DND-41 (cell line): ENCODE results near the gene CHEK1.

Experiments
- ATAC-seq: fragments of 200-7000 bp; cut with Tn5 transposase; 3 replicates; pipeline ENCODE4 v1.9.1; 2021; ENCODE audit warnings: low read depth; ENCODE audit not compliant: insufficient read depth
- DNase-seq: peaks from one replicate; pipeline ENCODE4 v3.0.0-alpha.2; 2020
- H2AFZ ChIP-seq: 2 replicates; pipeline ENCODE4 v1.6.0; 2012; ENCODE audit warnings: low read depth, low read length
- H3K27ac ChIP-seq: 2 replicates; pipeline ENCODE4 v1.5.1; 2012; ENCODE audit warnings: low read length, inconsistent platforms
- H3K27me3 ChIP-seq: fragments of 200-600 bp; sonication (generic); 2 replicates; pipeline ENCODE4 v1.6.0; 2012; ENCODE audit warnings: low read length, mild to moderate bottlenecking, inconsistent platforms; ENCODE audit not compliant: insufficient read depth, poor library complexity
- H3K36me3 ChIP-seq: 2 replicates; pipeline ENCODE4 v1.5.1; 2012; ENCODE audit warnings: low read length, inconsistent platforms; ENCODE audit not compliant: insufficient read depth
- H3K4me1 ChIP-seq: 2 replicates; pipeline ENCODE4 v1.5.1; 2012; ENCODE audit warnings: mild to moderate bottlenecking, low read length; ENCODE audit not compliant: insufficient read depth
- H3K4me2 ChIP-seq: 2 replicates; pipeline ENCODE4 v1.6.0; 2012; ENCODE audit warnings: mild to moderate bottlenecking, moderate library complexity, low read length, inconsistent platforms; ENCODE audit not compliant: insufficient read depth
- H3K4me3 ChIP-seq, 2 experiments: fragments of 200-600 bp in 1 of 2; shearing (Covaris generic) in 1 of 2; 2 replicates each; pipeline ENCODE4 v1.5.1; 2012 to 2016; ENCODE audit warnings: inconsistent platforms in 2 of 2, low read length in 2 of 2, mild to moderate bottlenecking in 2 of 2, low read depth in 1 of 2, moderate library complexity in 1 of 2
- H3K79me2 ChIP-seq: 2 replicates; pipeline ENCODE4 v1.6.0; 2012; ENCODE audit warnings: low read length, inconsistent platforms; ENCODE audit not compliant: insufficient read depth
- H3K9ac ChIP-seq: 2 replicates; pipeline ENCODE4 v1.6.0; 2012; ENCODE audit warnings: low read depth, mild to moderate bottlenecking, inconsistent platforms, low read length, moderate library complexity
- H3K9me3 ChIP-seq: 2 replicates; pipeline ENCODE4 v1.5.1; 2012; ENCODE audit warnings: low read length, moderate library complexity, mild to moderate bottlenecking, inconsistent platforms; ENCODE audit not compliant: insufficient read depth, severe bottlenecking
- H4K20me1 ChIP-seq: 2 replicates; pipeline ENCODE4 v1.6.0; 2012; ENCODE audit warnings: low read length; ENCODE audit not compliant: insufficient read depth
- CTCF ChIP-seq: IDR thresholded peaks from 2 replicates; pipeline ENCODE4 v1.5.1; 2012; ENCODE audit warnings: borderline replicate concordance, low read length, moderate library complexity, mild to moderate bottlenecking; ENCODE audit not compliant: poor library complexity, severe bottlenecking; ENCODE audit errors: extremely low read depth
- EZH2 ChIP-seq: IDR thresholded peaks from 3 replicates; pipeline ENCODE4 v1.6.1; 2012; ENCODE audit warnings: borderline replicate concordance, low read depth, mild to moderate bottlenecking, moderate library complexity, low read length, inconsistent platforms; ENCODE audit not compliant: severe bottlenecking

The CHEK1 gene

GRCh38 chr11:125667151-125667550 is 42.2 kb downstream of the CHEK1 start:
- ATAC-seq, result no peak
- H3K4me1 ChIP-seq, result no peaks in the 10 kb centered on the region

GRCh38 chr11:125670172-125670571 is 45.2 kb downstream of the CHEK1 start:
- Histone ChIP-seq H3K4me2 (no peak overlapping the region), H3K27me3 (no peaks in the 10 kb centered on the region), H3K79me2 (peaks cover 31% of the 10 kb centered on the region), H3K36me3 (peaks cover 82% of the 10 kb centered on the region), H3K27ac (no peak overlapping the region), H3K9me3 (no peaks in the 10 kb centered on the region), H3K4me3 (no peak overlapping the region), H2AFZ (no peak overlapping the region), H3K9ac (no peak overlapping the region), H4K20me1 (peaks cover 19% of the 10 kb centered on the region; the same call in 1 of the 2 replicates), H3K4me1 (no peaks in the 10 kb centered on the region)
- no peak for DNase-seq
- no peak for ATAC-seq
- no peak for TF ChIP-seq EZH2
- TF ChIP-seq CTCF, result no peak

More at GRCh38 chr11:125667151-125667550, 42.2 kb downstream of the CHEK1 start:
- TF ChIP-seq CTCF (no peak), EZH2 (no peak)
- H3K79me2 ChIP-seq, result peaks cover 56% of the 10 kb centered on the region
- H3K9ac ChIP-seq, result no peak overlapping the region
- no peaks in the 10 kb centered on the region for H3K27me3 ChIP-seq
- H3K36me3 ChIP-seq, result peaks cover 83% of the 10 kb centered on the region
- H2AFZ ChIP-seq, result no peak overlapping the region
- DNase-seq, result no peak
- no peak overlapping the region for H3K4me3 ChIP-seq
- H3K27ac ChIP-seq, result no peak overlapping the region
- no peak overlapping the region for H3K4me2 ChIP-seq
- H4K20me1 ChIP-seq, result peaks cover 21% of the 10 kb centered on the region; the same call in 1 of the 2 replicates
- H3K9me3 ChIP-seq, result no peaks in the 10 kb centered on the region

- no peak overlapping the region for H3K27ac ChIP-seq
- H3K9me3 ChIP-seq, result no peaks in the 10 kb centered on the region
- DNase-seq (no peak), ATAC-seq (no peak)
- H3K4me2 ChIP-seq, result no peak overlapping the region
- H4K20me1 ChIP-seq, result peaks cover 14% of the 10 kb centered on the region; the same call in 1 of the 2 replicates
- no peaks in the 10 kb centered on the region for H3K27me3 ChIP-seq
- H3K4me1 ChIP-seq, result no peaks in the 10 kb centered on the region
- H3K4me3 ChIP-seq, result no peak overlapping the region
- peaks cover 84% of the 10 kb centered on the region for H3K36me3 ChIP-seq
- H3K9ac ChIP-seq, result no peak overlapping the region
- H3K79me2 ChIP-seq, result peaks cover 18% of the 10 kb centered on the region; the same call in 1 of the 2 replicates
- TF ChIP-seq EZH2, result no peak
- TF ChIP-seq CTCF, result no peak
- no peak overlapping the region for H2AFZ ChIP-seq
These were observed 46.6 kb downstream of the CHEK1 start for GRCh38 chr11:125671561-125671960.
